Bronchial epithelial cell (primary cell): Measurements from ENCODE around the gene SNRPA1. TPM values are rescaled to one million over a fixed set of nuclear protein-coding genes. Genes with fewer than 3 reads are reported as not detected.
"Not testable (repeated sequence)": the region's sequence is repeated elsewhere in the genome, so short reads cannot be mapped to it uniquely, and the experiment has no call there.

ENCODE experiments used
- DNase-seq: peaks from one replicate; pipeline ENCODE4 v3.0.0-alpha.2; 2010; ENCODE audit warnings: low read depth
- FAIRE-seq: peaks from 2 replicates; lab custom pipeline; 2011; peaks lifted over from hg19 to GRCh38; lab: Jason Lieb, UNC
- H3K27me3 ChIP-seq: 2 replicates; pipeline ENCODE4 v1.5.1; 2011; ENCODE audit warnings: low read length; ENCODE audit not compliant: control insufficient read depth, insufficient read depth
- H3K36me3 ChIP-seq: 2 replicates; pipeline ENCODE4 v1.5.1; 2011; ENCODE audit warnings: low read length; ENCODE audit not compliant: control insufficient read depth, insufficient read depth
- H3K4me3 ChIP-seq: 2 replicates; pipeline ENCODE4 v1.5.1; 2011; ENCODE audit warnings: mild to moderate bottlenecking, low read depth, low read length, control low read depth
- total RNA-seq: library from RNA; depleted of rRNA; stranded (reverse); fragments of >200 nt; gene quantifications from 2 replicates; pipeline ENCODE4 v1.2.1, GENCODE V29; 2014
- TF ChIP-seq, protein P1 (sequence below): IDR thresholded peaks from 2 replicates; pipeline ENCODE4 v1.5.1; 2011; ENCODE audit warnings: mild to moderate bottlenecking, moderate library complexity, low read length, control low read depth, inconsistent platforms; ENCODE audit not compliant: insufficient read depth, severe bottlenecking

SNRPA1 gene
- total RNA-seq, 1 donor from 2014 or later = 21.6 TPM

GRCh38 chr15:101295607-101296161 is 636 bp upstream of the SNRPA1 start:
- no peaks in the 10 kb centered on the region for H3K36me3 ChIP-seq
- no peaks in the 10 kb centered on the region for H3K27me3 ChIP-seq
- H3K4me3 ChIP-seq = peak overlapping the region; percentile 95
- DNase-seq (peak; percentile 29), FAIRE-seq (no peak)
- TF ChIP-seq, protein P1, sequence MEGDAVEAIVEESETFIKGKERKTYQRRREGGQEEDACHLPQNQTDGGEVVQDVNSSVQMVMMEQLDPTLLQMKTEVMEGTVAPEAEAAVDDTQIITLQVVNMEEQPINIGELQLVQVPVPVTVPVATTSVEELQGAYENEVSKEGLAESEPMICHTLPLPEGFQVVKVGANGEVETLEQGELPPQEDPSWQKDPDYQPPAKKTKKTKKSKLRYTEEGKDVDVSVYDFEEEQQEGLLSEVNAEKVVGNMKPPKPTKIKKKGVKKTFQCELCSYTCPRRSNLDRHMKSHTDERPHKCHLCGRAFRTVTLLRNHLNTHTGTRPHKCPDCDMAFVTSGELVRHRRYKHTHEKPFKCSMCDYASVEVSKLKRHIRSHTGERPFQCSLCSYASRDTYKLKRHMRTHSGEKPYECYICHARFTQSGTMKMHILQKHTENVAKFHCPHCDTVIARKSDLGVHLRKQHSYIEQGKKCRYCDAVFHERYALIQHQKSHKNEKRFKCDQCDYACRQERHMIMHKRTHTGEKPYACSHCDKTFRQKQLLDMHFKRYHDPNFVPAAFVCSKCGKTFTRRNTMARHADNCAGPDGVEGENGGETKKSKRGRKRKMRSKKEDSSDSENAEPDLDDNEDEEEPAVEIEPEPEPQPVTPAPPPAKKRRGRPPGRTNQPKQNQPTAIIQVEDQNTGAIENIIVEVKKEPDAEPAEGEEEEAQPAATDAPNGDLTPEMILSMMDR = no peak

DNA sequence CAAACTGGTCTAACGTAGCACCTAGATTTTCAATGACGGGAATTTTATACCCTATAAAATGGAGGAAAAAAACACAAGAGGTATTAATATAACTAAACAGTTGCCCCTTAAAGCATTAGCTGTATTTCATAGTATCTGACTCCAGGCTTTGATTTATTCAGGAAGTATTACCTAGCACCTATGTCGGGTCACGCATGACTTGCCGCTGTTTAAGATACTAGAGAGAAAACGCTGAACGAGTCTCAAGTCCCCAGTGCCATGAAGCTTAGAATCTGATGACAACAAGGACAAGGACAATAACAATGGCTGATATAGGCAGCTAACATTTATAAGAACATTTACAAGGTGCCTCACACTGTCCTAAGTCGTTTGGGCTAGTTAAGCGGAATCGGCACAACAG is 1.9 kb downstream of the SNRPA1 start:
- FAIRE-seq = no peak
- TF ChIP-seq, protein P1 = no peak
- peaks cover 4% of the 10 kb centered on the region for H3K36me3 ChIP-seq

DNA sequence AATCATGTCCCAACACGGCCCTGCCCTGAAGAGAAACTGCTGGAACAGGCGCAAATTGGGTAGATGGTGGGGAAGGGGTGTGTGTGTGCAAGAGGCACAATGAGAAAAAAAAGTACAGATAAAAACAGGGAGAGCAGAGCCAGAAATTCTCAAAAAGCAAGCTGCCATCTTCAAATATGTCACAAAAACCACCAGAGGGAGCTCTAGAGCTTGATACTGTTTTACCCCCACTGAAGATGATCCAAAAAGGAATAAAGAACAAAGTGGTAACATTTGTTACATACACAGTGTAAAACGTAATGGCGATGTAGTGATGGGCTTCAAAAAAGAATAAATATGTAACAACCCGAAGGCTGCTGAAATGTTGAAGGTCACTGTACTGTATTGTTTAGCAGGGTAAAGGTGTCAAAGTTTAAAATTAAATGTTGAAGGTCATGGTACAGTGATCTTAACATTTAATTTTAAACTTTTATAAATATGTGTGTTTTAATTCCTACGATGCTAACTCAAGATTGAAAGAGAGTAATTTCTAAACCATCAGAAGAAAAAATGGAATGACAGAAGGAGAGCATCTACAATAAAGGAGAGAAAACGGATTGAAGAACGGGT is 6.0 kb downstream of the SNRPA1 start:
- DNase-seq (peak; percentile 65), FAIRE-seq (no peak)
- peaks cover 13% of the 10 kb centered on the region for H3K36me3 ChIP-seq
- H3K27me3 ChIP-seq = no peaks in the 10 kb centered on the region
- H3K4me3 ChIP-seq = no peak overlapping the region
- TF ChIP-seq, protein P1 = peak; percentile 62

More for the DNA sequence above, 1.9 kb downstream of the SNRPA1 start:
- Histone ChIP-seq H3K27me3 (no peaks in the 10 kb centered on the region), H3K4me3 (no peak overlapping the region)
- DNase-seq = peak; percentile 13

- DNase-seq, H3K4me3 ChIP-seq, FAIRE-seq, H3K27me3 ChIP-seq: not testable (repeated sequence)
- H3K36me3 ChIP-seq = peaks cover 18% of the 10 kb centered on the region
Observed at GRCh38 chr15:101287342-101287741, 7.7 kb downstream of the SNRPA1 start.

DNA sequence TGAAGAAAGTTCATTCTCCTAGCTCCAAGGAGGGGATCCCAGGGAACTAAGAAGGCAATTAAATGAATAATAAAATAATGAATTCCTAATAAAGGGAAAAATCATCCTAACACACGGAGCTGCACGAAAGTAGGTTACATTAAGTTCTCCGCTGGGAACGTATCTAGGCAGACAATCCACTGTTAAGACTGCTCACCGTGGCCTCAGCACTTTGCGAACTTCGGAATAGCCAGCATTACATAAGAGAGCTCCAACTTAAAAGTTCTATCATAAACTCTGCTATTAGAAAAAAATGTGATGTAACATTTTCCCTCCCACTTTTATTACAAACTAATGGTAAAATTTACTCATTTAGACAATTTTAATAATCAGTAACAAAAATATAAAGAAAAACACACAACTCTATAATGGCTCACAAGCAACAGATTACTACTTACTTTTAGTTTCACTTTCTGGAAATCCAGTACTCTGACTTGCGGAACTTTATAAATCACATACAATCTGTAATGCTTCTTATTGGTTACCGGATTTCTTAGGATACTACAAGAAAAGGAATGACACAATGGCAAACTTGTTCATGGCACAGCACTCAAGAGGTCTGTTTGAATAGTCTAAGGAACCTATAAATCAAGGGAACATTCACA is 8.5 kb downstream of the SNRPA1 start:
- Histone ChIP-seq H3K36me3 (peaks cover 18% of the 10 kb centered on the region), H3K27me3 (no peaks in the 10 kb centered on the region), H3K4me3 (no peak overlapping the region)
- no peak for DNase-seq
- FAIRE-seq = no peak
- TF ChIP-seq, protein P1 = no peak

GRCh38 chr15:101283931-101284330 is 11.1 kb downstream of the SNRPA1 start:
- Histone ChIP-seq H3K27me3 (no peaks in the 10 kb centered on the region), H3K4me3 (no peak overlapping the region), H3K36me3 (peaks cover 21% of the 10 kb centered on the region)
- DNase-seq (no peak), FAIRE-seq (no peak)
- TF ChIP-seq, protein P1 = no peak
